NOMO-1 treated with DMSO at 0.1 percent for 48 hours (cell line): ENCODE measurements around the gene TMED6.

Source experiments
- DNase-seq: peaks from one replicate; lab custom pipeline; 2025; ENCODE audit not compliant: unreplicated experiment; lab: John Stamatoyannopoulos, UW

Gene TMED6

DNA sequence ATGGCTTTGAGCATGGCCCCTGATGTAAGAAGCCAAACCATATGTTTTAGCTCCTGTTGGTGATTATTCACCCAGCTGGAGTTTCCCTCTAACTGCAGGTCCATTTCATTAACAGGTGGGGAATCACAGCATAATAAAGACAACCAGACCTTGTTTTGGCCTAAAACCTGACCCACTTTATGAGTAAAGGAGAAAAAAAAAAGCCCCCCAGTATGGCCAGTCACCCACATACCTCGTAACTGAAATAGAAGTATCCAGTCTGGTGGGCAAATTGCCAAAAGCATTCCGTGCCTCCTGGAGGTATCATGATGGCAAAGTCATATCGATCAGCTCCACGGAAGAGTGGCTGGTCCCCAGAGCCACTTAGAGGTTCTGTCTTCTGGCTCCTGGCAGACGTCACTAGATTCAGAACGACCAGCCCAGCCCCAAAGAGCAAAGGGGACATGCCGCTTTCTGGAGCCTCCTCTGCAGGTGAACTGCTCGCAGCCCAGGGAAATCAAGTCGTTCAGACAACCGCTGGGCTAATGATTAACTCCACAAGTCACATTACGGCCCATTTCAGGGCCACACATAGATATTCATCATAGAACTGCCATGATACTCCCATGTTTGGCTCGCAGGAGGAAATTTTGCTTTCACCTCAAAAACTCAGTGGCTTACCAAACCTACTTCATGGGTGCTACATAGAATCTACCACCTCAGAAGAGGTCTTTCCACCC, at the start of gene TMED6:
TMED6 (minus strand) TSS at position 478 of the 719 bp plus-strand sequence; CDS start at position 445, 33 bp downstream.
- DNase-seq: no peak

DNA sequence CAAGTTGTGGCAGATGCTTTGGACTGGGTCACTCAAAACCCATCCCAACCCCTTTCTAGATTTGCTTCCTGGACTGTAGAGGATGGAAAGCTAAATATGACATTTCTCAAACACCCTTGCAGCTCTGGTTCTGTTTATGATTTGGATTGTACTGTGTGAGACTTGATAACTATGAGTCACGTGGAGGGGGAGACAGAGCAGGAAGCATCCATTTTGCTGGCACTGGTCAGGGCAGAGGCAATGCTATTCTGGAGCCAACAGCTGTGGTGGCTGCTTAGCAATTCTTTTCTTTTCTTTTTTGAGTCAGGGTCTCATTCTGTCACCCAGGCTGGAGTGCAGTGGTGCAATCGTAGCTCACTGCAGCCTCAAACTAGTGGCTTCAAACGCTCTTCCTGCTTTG, 47.8 kb upstream of the TMED6 start:
- no peak for DNase-seq

DNA sequence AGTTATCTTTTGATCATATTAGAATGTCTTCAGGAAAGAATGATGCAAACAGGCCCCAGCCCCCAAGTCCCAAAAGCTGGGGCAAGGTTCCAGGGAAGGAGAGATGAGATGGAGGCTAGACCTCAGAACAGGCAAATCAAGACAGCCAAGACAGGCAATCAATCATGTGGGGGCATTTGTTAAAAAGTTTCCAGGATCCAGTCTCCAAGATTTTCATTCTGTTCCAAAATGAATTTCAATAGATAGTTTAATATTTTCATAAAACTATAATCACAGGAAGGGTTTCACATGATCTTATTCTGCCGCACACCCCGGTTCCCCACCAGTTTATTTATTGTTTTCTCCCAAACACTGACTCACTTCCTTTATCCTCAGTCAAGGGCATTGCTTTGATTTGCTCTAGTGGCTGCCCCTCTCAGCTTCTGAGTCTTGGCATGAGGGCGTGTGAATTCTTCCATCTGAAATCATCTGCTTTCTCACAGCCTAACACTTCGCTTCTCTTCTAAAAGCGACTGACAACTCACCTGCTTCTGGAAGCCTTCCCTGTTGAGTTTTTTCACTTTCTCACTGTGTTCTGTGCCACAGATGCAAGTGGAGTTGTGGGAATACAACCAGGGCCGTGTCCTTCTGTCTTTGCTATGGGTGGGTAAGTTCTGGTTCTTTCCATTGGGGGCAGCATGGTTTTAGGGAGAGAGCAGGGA, 46.4 kb upstream of the TMED6 start:
- no peak for DNase-seq

DNA sequence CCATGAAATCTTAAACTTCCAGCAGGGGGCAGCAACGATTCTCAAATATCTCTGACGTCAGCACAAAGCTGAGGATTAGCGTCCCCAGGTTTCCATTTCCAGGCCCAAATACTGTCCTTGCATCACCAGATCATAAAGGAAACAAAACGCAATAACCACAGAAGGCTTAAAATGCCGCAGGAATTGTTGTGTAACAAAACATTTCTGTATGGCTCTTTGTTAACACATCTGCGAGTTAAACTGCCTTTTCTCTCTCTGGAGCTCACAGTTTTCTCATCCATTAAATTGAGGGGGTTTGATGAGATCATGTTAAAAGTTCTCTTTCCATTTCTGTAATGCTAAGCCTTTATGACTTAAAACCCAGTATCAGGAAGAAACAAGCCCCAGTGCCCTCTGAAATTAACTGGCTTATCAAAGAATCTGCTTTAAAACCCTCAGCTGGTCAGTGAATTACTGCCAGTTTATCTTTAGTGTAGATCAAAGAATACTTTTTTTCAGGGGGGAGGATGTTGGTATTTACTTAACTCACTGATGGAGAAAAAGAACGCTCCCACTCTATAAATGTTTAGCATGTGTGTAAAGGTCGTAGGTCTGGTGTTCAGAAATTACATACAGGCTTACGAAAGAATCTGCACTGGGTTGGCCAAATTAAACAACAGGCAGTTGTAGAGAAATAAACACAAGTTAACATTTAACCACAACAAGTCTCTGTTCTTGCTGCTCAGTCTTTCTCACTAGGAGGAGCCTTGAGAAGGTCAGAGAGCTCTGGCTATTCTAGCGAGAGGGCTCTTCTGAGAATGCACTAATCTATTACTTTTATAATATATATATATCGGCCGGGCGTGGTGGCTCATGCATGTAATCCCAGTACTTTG, 44.8 kb upstream of the TMED6 start:
- DNase-seq: peak; percentile 96

DNA sequence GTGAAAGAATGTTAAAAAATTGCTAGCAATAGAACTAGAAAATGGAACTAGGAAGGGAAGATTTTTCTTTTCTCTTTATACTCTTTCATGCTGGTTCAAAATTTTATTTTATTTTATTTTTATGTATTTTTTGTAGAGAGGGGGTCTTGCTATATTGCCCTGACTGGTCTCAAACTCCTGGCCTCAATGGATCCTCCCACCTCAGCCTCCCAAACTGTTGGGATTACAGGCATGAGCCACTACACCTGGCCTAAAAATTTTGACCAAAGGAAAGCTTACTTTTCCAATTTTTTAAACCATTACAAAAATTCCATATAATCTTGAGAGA, 44.2 kb upstream of the TMED6 start:
- DNase-seq: no peak

DNA sequence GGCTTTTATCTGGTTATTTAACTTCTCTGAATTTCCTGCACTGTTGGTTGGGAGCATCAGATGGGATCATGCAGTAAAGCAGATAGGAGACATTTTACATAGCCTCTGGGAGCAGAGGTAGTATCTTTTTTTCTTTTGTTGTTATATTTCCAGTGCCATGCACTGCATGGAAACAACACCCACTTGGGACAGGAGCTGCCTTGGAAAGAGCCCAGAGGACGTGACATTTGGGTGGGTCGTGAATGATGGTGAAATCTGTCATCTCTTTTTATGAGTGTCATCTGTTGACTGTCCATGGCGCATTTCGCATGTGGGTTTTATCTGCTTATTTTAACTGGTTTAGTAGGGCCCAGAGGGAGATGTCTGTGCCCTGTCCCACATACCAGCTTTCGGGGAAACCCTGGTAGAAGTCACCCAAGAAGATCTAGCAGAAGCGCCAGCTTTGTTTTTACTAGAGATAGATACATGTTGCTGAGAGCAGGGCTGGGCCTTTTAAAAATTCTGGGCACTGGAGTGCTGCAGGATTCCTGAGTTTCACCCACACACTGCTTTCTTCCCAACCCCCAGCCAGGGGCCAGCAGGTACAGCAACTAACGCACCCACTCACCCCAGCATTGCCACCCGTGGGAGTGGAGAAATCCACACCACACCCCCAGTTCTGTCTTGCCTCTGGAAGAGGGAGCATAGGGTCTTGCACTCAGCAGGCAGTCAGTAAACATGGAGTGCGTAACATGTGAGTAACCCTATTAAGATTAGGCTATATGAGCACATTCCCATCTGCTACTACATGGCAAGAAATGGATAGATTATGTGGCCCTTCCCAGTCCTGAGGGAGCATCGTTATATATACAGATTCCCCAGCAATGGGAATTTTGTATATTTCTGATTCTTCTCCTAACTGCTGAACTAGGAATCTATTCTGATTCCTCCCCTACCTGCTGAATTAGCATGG, 42.6 kb upstream of the TMED6 start:
- DNase-seq: no peak

DNA sequence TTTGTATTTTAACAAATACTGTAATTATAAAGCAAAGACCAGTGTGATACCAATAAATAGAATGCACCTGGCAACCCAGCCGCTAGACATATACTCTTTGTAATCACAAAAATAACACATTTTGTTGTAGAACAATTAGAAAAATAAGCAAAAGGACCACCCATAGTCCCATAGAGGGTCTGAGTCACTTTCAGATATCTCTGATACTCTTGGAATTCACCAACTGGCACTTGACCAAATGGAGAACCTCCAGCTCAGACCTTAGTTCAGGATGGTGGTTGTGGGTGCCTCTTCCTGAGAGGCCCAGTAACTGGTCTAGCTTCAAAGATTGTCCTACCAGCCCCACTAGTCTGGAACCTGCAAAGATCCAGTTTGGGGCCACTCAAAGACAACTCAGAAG, 35.0 kb upstream of the TMED6 start:
- DNase-seq: no peak

DNA sequence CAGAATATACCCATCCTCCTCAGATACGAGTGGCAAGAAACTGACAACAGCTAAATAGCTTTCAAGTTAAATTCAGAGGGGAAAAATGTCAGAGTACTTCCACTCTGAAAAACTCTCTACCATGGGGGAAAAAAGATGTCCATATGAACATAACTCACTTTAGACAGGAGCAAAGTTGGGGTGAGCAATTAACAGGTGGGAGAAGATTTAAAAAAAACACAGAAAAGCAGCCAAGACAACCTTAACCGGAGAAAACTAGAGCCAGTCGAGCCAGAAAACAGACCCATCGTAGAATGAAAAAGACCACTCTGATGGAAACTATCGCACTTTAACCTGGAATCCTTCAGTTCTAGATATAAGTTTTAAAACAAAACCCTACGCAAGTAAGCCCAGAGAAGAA, 33.4 kb upstream of the TMED6 start:
- DNase-seq: no peak

DNA sequence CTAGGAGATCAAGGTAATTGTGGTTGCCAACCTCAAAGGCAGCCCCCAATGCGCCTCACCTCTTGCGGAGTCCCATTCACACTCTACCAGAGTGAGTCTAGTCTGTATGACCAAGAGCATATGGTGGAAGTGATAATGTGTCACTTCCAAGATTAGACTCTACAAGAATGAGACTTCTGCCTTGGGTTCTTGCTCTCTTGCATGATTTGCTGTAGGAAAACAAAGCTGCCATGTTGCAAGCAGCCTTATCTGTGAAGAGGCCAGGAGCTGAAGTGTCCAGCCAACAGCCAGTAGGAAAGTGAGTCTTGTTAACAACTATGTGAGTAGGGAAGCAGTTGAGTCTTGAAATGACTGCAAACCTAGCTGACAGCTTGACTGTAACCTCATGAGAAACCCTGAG, 30.8 kb upstream of the TMED6 start:
- no peak for DNase-seq

DNA sequence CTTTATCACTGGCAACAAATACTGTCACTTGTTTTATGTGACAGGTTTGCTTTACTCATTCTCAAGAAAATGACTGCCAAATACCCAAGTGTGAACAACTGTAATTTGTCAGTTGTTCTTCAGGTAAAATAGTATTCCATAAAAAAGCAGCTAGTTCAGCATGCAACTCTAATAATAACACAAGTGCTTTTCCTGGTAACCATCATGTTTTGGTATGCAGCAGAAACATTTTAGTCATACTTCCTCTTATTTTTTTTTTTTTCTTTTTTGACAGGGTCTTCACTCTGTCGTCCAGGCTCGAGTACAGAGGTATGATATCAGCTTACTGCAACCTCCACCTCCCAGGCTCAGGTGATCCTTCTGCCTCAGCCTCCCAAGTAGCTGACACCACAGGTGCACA, 29.6 kb upstream of the TMED6 start:
- peak; percentile 30 for DNase-seq

DNA sequence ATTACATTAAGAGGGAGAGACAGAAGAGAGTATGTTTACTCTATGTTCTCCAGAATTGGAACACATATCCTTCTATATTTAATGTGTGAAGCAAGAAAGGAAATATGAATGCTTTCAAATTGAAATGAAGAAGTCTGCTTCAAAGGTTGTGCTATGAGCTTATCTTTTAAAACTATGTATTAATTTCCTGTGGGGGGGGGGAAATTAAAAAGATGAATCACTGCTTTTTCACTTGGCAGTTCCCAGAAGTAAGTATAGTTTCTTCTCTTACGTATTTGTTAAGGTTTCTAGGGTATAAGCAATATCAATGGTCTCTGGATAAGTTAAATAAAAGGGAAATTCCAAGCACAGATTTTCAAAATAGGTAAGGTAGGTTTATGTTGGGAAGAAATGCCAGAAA, 27.2 kb upstream of the TMED6 start:
- no peak for DNase-seq

DNA sequence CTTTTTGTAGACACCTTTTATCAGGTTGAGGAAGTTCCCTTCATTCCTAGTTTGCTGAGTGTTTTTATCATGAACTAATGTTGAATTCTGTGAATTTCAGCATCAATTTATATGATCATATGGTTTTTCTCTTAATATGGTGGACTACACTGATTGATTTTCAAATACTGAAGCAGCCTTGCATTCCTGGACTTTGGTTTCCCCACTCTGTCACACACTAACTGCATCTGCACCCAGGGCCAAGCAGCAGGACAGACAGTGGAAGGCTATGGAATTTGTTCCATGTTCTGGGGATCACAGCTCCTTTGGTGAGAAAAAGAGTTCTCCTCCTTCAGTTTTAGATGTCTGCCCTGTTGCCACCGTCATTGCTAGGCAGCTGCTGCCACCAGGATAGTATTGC, 26.4 kb upstream of the TMED6 start:
- no peak for DNase-seq

DNA sequence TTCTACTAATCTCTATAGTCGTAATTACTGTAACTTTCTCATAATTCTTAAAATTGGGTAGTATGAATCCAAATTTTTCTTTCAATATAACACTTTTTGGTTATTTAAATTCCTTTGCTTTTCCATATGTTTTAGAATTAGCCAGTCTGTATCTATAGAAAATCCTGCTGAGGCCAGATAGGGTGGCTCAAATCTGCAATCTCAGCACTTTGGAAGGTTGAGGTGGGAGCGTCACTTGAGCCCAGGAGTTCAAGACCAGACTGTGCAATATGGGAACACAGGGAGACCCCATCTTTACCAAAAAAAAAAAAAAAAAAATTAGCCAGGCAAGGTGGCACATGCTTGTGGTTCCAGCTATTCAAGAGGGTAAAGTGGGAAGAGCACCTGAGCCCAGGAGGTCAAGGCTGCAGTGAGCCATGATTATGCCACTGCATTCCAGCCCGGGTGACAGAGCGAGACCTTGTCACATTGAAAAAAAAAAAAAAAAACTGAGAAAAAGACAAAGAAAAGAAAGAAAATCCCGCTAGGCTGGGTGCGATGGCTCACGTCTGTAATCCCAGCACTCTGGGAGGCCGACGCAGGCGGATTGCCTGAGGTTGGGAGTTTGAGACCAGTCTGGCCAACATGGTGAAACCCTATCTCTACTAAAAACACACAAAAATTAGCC, 24.9 kb upstream of the TMED6 start:
- DNase-seq: no peak

DNA sequence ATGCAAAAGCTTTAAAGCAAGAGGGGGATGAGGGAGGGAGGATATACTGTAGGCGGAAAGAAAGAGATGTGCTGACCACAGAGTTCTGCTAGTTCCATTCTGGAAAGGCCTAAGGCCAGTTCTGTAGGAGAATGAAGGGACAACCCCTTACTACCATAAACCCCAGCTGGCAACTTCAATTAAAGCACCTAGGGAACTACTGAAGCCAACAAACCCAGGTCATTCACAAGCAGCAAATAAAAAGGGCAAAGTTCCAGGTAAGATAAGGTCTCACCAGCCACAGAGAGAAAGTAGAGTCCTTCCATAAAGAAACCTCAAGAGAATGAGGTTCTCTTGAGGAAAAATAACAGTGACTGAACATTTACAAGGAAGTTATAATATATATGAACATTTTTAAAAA, 21.4 kb upstream of the TMED6 start:
- no peak for DNase-seq

DNA sequence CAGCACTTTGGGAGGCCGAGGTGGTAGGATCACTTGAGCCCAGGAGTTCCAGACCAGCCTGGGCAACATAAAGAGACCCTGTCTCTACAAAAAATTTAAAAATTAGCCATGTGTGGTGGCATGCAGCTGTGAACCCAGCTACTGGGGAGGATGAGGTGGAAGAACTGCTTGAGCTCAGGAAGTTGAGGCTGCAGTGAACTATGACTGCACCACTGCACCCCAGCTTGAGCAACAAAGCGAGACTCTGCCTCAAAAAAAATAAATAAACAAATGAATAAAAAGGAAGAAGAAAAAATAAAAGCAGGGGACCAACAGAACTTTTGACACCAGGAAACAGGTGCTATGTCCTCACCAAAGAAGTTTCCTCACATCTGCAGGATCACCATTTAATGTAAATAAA, 20.0 kb upstream of the TMED6 start:
- no peak for DNase-seq

DNA sequence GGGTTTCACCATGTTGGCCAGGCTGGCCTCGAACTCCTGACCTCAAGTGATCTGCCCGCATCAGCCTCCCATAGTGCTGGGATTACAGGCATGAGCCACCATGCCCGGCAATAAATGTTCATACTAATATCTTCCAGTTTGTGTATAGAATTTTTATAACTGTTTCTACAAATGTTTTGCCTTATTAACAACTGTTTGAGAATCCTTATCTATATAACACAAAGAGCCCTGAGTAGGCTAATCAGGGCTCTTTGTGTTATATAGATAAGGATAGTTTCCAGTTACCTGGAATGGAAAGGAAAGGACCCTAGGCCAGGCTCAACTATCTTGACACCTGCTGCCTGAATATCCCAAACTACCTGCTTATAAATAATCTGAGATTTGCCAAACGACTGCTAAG, 17.3 kb upstream of the TMED6 start:
- DNase-seq: no peak

DNA sequence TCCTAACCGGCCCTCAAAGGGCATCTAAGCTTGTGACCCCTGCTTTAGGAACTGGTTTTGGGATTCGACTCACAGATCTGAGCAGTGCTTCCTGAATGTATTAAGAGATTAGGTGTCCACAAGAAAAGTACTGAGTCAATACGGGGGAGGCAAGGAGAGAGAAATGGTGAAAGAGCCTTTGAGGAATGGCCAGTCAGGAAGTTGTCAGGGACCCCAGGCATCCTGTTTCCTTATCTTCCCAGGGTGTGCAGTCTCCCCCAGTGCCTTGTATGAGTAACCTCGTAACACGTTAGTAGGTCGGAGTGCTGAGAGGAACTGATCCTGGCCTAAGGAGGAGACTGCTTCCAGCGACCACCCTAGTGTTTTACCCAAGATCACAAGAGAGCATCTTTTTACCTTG, 16.4 kb upstream of the TMED6 start:
- DNase-seq: no peak

DNA sequence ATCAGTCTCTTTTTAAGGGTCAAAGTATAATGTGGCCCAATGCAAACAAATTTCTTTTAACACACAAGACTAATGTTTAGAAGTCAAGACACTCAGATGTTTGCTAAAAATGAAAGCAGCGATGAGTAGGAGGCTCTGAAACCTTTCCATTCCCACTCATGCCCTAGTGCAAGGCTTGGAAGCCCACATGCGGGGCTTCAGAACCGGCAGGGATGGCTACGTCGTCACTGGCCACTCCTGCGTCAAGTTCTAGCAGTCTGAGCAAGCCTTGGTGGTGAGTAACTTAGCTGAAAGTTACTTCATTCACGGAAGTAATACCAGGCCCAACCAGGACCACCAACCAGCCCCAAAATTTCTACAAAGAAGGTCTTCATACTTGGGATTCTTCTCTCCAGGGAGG, 14.8 kb upstream of the TMED6 start:
- no peak for DNase-seq

DNA sequence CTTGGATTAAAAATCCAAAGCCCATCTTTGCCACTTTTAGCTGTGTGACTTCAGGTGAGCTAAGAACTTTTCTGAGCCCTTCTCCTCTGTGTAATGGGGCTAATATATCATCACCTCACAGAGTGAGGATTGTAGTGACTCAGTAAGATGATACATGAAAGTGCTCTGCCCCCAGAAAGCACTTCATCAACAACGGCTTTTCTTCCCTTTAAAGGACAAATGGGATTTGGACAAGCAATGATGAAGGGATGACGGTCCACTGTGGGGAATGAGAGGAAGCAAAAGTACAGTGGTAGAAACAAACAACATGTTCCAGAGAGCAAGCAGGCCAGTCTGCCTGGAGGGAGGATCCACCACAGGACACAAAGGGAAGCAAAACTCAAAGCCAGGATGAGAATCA, 14.3 kb upstream of the TMED6 start:
- DNase-seq: no peak

DNA sequence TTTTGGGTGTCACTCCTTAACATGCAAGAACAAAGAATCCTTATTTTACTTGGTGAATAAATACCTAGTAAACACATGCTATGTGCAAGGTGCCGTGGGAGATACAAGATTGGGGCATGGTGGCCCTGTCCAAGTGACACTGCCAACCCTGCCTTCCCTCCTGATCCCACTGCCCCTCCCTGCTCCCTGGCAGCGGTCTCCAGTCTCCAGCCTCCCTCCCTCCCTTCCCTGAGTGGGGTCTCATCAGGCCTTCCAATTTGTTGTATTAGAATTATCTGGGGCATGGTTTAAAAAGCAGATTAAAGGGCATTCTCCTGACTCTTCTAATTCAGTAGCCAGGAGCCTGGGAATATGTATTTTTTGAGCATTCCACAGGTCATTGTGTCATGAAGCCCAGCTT, 12.5 kb upstream of the TMED6 start:
- no peak for DNase-seq
